ENCODE measurements around the gene ZNF580. TPM values are rescaled to one million over a fixed set of nuclear protein-coding genes. Genes with fewer than 3 reads are reported as not detected.

ZNF580 gene
- total RNA-seq, 1 donor from 2014 or later = 41.8 TPM

DNA sequence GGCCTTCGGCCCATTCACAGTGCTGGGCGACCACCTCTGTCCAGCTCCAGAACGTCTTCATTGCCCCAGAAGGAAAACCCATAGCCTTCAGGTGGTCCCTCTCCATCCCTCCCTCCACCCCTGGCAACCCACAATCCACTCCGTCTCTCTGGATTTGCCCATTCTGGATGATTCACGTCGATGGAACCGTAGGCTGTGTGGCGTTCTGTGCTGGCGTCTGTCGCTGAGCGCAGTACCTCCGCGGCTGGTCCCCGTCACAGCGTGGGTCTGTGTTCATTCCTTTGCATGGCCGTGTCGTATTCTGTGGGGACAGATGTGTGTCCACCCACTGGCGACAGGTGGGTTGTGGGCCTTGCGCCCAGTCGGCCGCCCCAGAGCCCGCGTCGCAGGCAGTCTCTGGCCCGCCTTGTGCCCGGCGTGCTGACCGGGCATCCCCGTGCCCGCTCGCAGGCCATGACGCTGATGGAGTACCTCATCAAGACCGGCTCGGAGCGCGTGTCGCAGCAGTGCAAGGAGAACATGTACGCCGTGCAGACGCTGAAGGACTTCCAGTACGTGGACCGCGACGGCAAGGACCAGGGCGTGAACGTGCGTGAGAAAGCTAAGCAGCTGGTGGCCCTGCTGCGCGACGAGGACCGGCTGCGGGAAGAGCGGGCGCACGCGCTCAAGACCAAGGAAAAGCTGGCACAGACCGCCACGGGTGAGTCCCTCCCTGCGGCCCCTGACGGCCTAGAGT lies 44.3 kb downstream of the ZNF580 start:
- Mint-ChIP-seq H3K4me1 (no peaks in the 10 kb centered on the region), H3K27me3 (ENCODE audit: low read depth) (no peaks in the 10 kb centered on the region), H3K4me3 (no peak overlapping the region), H3K36me3 (ENCODE audit: low read depth) (no peaks in the 10 kb centered on the region), H3K9me3 (no peaks in the 10 kb centered on the region), H3K27ac (ENCODE audit: unreplicated experiment) (no peak overlapping the region)
- no peak for DNase-seq (ENCODE audit: low read depth, low spot score)
- TF ChIP-seq, protein P1, sequence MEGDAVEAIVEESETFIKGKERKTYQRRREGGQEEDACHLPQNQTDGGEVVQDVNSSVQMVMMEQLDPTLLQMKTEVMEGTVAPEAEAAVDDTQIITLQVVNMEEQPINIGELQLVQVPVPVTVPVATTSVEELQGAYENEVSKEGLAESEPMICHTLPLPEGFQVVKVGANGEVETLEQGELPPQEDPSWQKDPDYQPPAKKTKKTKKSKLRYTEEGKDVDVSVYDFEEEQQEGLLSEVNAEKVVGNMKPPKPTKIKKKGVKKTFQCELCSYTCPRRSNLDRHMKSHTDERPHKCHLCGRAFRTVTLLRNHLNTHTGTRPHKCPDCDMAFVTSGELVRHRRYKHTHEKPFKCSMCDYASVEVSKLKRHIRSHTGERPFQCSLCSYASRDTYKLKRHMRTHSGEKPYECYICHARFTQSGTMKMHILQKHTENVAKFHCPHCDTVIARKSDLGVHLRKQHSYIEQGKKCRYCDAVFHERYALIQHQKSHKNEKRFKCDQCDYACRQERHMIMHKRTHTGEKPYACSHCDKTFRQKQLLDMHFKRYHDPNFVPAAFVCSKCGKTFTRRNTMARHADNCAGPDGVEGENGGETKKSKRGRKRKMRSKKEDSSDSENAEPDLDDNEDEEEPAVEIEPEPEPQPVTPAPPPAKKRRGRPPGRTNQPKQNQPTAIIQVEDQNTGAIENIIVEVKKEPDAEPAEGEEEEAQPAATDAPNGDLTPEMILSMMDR (conservative IDR thresholded peaks at IDR 0.05) = no peak

- H3K36me3 Mint-ChIP-seq (ENCODE audit: low read depth) = no peaks in the 10 kb centered on the region
- H3K27me3 Mint-ChIP-seq (ENCODE audit: low read depth) = no peaks in the 10 kb centered on the region
- H3K9me3 Mint-ChIP-seq = no peaks in the 10 kb centered on the region
- no peak overlapping the region for H3K27ac Mint-ChIP-seq (ENCODE audit: unreplicated experiment)
- no peak overlapping the region for H3K4me3 Mint-ChIP-seq
- DNase-seq (ENCODE audit: low read depth, low spot score) = no peak
- TF ChIP-seq, protein P1 (conservative IDR thresholded peaks at IDR 0.05) = no peak
- H3K4me1 Mint-ChIP-seq = no peaks in the 10 kb centered on the region
These were observed 45.0 kb downstream of the ZNF580 start for GRCh38 chr19:55685776-55686175.

DNA sequence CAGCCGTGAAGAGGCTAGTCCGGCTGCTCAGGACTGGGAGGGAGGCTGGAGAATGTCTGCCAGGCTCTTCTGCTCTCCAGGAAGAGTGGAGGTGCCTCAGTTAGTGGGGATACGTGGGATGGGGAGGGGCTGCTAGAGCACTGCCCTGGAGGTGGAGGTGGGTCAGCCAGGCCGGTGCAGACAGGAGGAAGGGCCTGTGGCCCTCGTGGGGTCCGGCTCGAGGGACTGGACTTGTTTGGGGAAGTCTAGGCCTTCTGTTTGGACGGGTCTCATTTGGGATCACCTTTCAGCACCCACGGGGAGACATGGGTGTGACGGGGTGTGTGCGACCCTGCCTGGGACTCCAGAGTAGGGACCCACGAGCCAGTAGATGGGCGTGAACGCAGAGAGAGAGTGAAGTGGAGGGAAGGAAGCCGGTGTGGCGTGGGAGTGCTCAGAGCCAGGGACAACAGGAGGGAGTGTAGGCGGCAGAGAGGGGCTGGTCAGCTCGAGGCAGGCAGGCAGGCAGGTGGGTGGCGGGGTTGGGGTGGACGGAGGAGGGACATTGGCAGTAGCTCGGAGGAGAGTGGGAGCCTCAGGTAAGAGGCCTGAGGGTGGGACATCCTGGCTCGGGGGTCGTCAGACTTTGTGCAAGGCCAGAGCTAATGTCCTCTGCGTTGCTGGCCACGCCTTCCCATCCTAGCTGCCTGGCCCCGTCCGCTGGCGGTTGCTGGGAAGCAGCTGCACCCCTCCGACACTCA lies 45.7 kb downstream of the ZNF580 start:
- H3K9me3 Mint-ChIP-seq = no peaks in the 10 kb centered on the region
- H3K4me3 Mint-ChIP-seq = no peak overlapping the region
- H3K36me3 Mint-ChIP-seq (ENCODE audit: low read depth) = no peaks in the 10 kb centered on the region
- no peak for DNase-seq (ENCODE audit: low read depth, low spot score)
- peak overlapping the region; percentile 83 for H3K27ac Mint-ChIP-seq (ENCODE audit: unreplicated experiment)
- no peaks in the 10 kb centered on the region for H3K27me3 Mint-ChIP-seq (ENCODE audit: low read depth)
- no peaks in the 10 kb centered on the region for H3K4me1 Mint-ChIP-seq
- TF ChIP-seq, protein P1 (conservative IDR thresholded peaks at IDR 0.05) = no peak

GRCh38 chr19:55687281-55688201 lies 46.7 kb downstream of the ZNF580 start:
- Mint-ChIP-seq H3K4me3 (no peak overlapping the region), H3K36me3 (ENCODE audit: low read depth) (no peaks in the 10 kb centered on the region), H3K9me3 (no peaks in the 10 kb centered on the region), H3K27me3 (ENCODE audit: low read depth) (no peaks in the 10 kb centered on the region), H3K4me1 (no peaks in the 10 kb centered on the region), H3K27ac (ENCODE audit: unreplicated experiment) (no peak overlapping the region)
- TF ChIP-seq, protein P1 (conservative IDR thresholded peaks at IDR 0.05) = no peak
- no peak for DNase-seq (ENCODE audit: low read depth, low spot score)
